Loucy (cell line): ENCODE data around the gene EZR.

Experiments used
- H2AFZ ChIP-seq: fragments of 200-600 bp; sonication (generic); 2 replicates; pipeline ENCODE4 v1.6.0; 2016; ENCODE audit warnings: antibody characterized with exemption, mild to moderate bottlenecking, low read length, moderate library complexity
- H3F3A ChIP-seq: fragments of 200-600 bp; 2 replicates; pipeline ENCODE4 v1.6.0; 2016; ENCODE audit warnings: antibody characterized with exemption, low read depth, mild to moderate bottlenecking
- H3K27me3 ChIP-seq: fragments of 200-600 bp; sonication (generic); 2 replicates; pipeline ENCODE4 v1.6.1; 2014; ENCODE audit warnings: low read length, mild to moderate bottlenecking; ENCODE audit not compliant: insufficient read depth, poor library complexity, severe bottlenecking
- H3K36me3 ChIP-seq: fragments of 200-600 bp; sonication (generic); 2 replicates; pipeline ENCODE4 v1.6.1; 2016; ENCODE audit warnings: low read length; ENCODE audit not compliant: insufficient read depth
- H3K4me1 ChIP-seq: fragments of 200-600 bp; sonication (generic); 2 replicates; pipeline ENCODE4 v1.5.1; 2014; ENCODE audit warnings: low read length, mild to moderate bottlenecking; ENCODE audit not compliant: insufficient read depth, poor library complexity, severe bottlenecking
- H3K4me2 ChIP-seq: fragments of 200-600 bp; sonication (generic); 2 replicates; pipeline ENCODE4 v1.6.0; 2014; ENCODE audit warnings: antibody characterized with exemption, low read length, low read depth, mild to moderate bottlenecking; ENCODE audit not compliant: poor library complexity, severe bottlenecking
- H3K4me3 ChIP-seq: fragments of 200-600 bp; sonication (generic); 2 replicates; pipeline ENCODE4 v1.5.1; 2014; ENCODE audit warnings: low read length, mild to moderate bottlenecking, mixed read lengths; ENCODE audit not compliant: poor library complexity, severe bottlenecking
- H3K79me2 ChIP-seq: fragments of 200-600 bp; sonication (generic); 2 replicates; pipeline ENCODE4 v1.6.1; 2014; ENCODE audit warnings: low read length; ENCODE audit not compliant: insufficient read depth
- H3K9ac ChIP-seq: fragments of 200-600 bp; sonication (generic); 2 replicates; pipeline ENCODE4 v1.6.0; 2014; ENCODE audit warnings: mild to moderate bottlenecking, low read depth, low read length, moderate library complexity; ENCODE audit not compliant: poor library complexity, severe bottlenecking
- H3K9me2 ChIP-seq: fragments of 200-600 bp; sonication (generic); replicated peaks from 2 replicates; pipeline ENCODE4 v1.6.1; 2016; ENCODE audit warnings: low read depth, low read length, mixed read lengths
- H3K9me3 ChIP-seq: fragments of 200-600 bp; sonication (generic); 2 replicates; pipeline ENCODE4 v1.6.1; 2014; ENCODE audit warnings: mild to moderate bottlenecking, antibody characterized with exemption, low read length, low read depth; ENCODE audit not compliant: insufficient read depth
- H4K20me1 ChIP-seq: fragments of 200-600 bp; sonication (generic); 2 replicates; pipeline ENCODE4 v1.6.0; 2014; ENCODE audit warnings: antibody characterized with exemption, low read length, mild to moderate bottlenecking; ENCODE audit not compliant: insufficient read depth, poor library complexity, severe bottlenecking
- CTCF ChIP-seq: fragments of 200-600 bp; sonication (generic); conservative IDR thresholded peaks from 2 replicates; pipeline ENCODE4 v1.5.1; 2014; ENCODE audit warnings: mild to moderate bottlenecking, antibody characterized with exemption, low read length
- EZH2phosphoT487 ChIP-seq: fragments of 200-600 bp; IDR thresholded peaks from 2 replicates; pipeline ENCODE4 v1.6.1; 2018; ENCODE audit warnings: antibody characterized with exemption, mild to moderate bottlenecking, moderate library complexity, borderline replicate concordance

EZR gene

GRCh38 chr6:158808442-158808833 is 10.7 kb downstream of the EZR start:
- H3K4me3 ChIP-seq: no peak overlapping the region
- H3K9ac ChIP-seq: no peak overlapping the region
- H3F3A ChIP-seq: peaks cover 8% of the 10 kb centered on the region
- H4K20me1 ChIP-seq: peaks cover 36% of the 10 kb centered on the region
- H3K9me2 ChIP-seq: no peaks in the 10 kb centered on the region
- H3K27me3 ChIP-seq: no peaks in the 10 kb centered on the region
- H3K4me2 ChIP-seq: peak overlapping the region; percentile 11
- peaks cover 12% of the 10 kb centered on the region; the same call in 1 of the 2 replicates for H3K36me3 ChIP-seq
- TF ChIP-seq EZH2phosphoT487 (no peak), CTCF (no peak)
- H3K4me1 ChIP-seq: peaks cover 80% of the 10 kb centered on the region
- no peaks in the 10 kb centered on the region for H3K9me3 ChIP-seq
- H2AFZ ChIP-seq: no peak overlapping the region
- H3K79me2 ChIP-seq: peaks cover 88% of the 10 kb centered on the region

DNA sequence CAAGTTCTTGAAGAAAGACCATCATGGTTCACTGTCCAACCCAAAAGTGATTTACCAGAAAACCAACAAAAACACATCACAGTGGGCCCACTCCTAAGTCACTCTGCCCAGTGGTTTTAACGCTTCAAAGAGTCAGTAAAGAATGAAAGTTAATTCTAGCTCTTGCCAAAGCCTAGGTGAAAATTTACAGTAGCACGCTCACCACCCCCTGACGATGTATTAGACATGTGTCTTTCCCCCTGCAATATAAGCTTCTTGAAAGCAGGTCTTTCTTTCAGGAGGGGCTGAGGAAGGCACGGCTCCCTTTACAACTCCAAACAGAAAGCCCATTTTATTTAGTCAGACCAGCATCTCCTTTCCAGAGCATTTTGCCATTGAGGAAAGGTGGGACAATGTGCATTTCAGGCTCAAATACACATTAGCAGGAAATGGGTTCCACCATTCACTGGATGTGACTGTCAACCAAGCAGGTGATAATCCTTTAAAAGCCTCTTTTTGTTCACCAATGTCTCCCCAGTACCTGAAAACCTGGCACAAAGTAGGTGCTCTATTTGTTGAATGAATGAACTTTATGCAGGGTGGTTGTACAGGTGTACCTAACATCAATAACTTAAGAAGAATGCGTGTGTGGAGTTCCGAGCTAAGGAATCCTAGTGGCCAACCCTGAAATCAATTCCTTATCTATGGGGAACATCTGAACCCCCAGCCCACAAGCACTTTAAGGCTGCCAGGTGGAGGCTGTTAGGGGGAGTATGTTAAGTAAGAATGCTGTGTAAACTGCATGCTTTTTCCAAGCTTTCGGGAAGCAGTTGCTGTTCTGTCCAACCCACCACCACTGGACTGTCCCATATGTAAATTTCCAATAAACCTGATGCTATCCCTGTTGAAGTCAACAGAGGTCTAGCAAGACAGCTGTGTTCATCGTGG is 11.4 kb downstream of the EZR start:
- Histone ChIP-seq H3K9me3 (no peaks in the 10 kb centered on the region), H3K27me3 (no peaks in the 10 kb centered on the region), H3K4me3 (no peak overlapping the region), H3K36me3 (peaks cover 12% of the 10 kb centered on the region; the same call in 1 of the 2 replicates), H3K9me2 (no peaks in the 10 kb centered on the region), H3F3A (peaks cover 11% of the 10 kb centered on the region), H3K9ac (no peak overlapping the region), H4K20me1 (peaks cover 34% of the 10 kb centered on the region), H3K4me1 (peaks cover 79% of the 10 kb centered on the region), H3K4me2 (peak overlapping the region; percentile 27), H3K79me2 (peaks cover 86% of the 10 kb centered on the region), H2AFZ (no peak overlapping the region)
- TF ChIP-seq CTCF (no peak), EZH2phosphoT487 (no peak)

GRCh38 chr6:158805698-158806377 is 13.3 kb downstream of the EZR start:
- Histone ChIP-seq H3K9ac (no peak overlapping the region), H3K79me2 (peaks cover 86% of the 10 kb centered on the region), H3K9me3 (no peaks in the 10 kb centered on the region), H3K9me2 (no peaks in the 10 kb centered on the region), H3F3A (peaks cover 11% of the 10 kb centered on the region), H3K4me3 (peak overlapping the region; percentile 35), H4K20me1 (peaks cover 40% of the 10 kb centered on the region), H2AFZ (no peak overlapping the region), H3K36me3 (peaks cover 12% of the 10 kb centered on the region; the same call in 1 of the 2 replicates), H3K4me2 (peak overlapping the region; percentile 61), H3K4me1 (peaks cover 80% of the 10 kb centered on the region), H3K27me3 (no peaks in the 10 kb centered on the region)
- TF ChIP-seq EZH2phosphoT487: no peak
- no peak for TF ChIP-seq CTCF
